Activated CD4-positive, alpha-beta T cell treated with anti-CD3 and anti-CD28 coated beads, Interleukin-2, amount 10 ng/mL, durations not matched to agents 24 days and 14 days (primary cell): ENCODE results near the gene CNTN5. TPM values are rescaled to one million over a fixed set of nuclear protein-coding genes. Genes with fewer than 3 reads are reported as not detected.
"Not testable (repeated sequence)": the region's sequence is repeated elsewhere in the genome, so short reads cannot be mapped to it uniquely, and the experiment has no call there.

Source experiments
- DNase-seq: peaks from one replicate; pipeline ENCODE4 v3.0.0; 2022
- H3K27ac Mint-ChIP-seq: one replicate; pipeline ENCODE4 v1.8.0; 2022; ENCODE audit warnings: mild to moderate bottlenecking, mixed read lengths
- H3K27me3 Mint-ChIP-seq: one replicate; pipeline ENCODE4 v1.8.0; 2022; ENCODE audit warnings: mixed read lengths
- H3K36me3 Mint-ChIP-seq: one replicate; pipeline ENCODE4 v1.8.0; 2022; ENCODE audit warnings: low read depth, mild to moderate bottlenecking, mixed read lengths
- H3K4me1 Mint-ChIP-seq: one replicate; pipeline ENCODE4 v1.8.0; 2021; ENCODE audit warnings: mixed read lengths
- H3K4me3 Mint-ChIP-seq: one replicate; pipeline ENCODE4 v1.8.0; 2022; ENCODE audit warnings: mild to moderate bottlenecking, moderate library complexity, mixed read lengths
- H3K9me3 Mint-ChIP-seq: one replicate; pipeline ENCODE4 v1.8.0; 2021; ENCODE audit warnings: mixed read lengths
- intact Hi-C: fragments of 100-400 bp; cut with micrococcal nuclease; formaldehyde crosslinking; loops from one replicate; pipeline ENCODE4 v1.15.1; 2023
- total RNA-seq: library from RNA; stranded (reverse); gene quantifications from 2 replicates; pipeline ENCODE4 v1.2.3, GENCODE V29; 2022

The CNTN5 gene
- total RNA-seq, 1 donor from 2014 or later, result not detected

DNA sequence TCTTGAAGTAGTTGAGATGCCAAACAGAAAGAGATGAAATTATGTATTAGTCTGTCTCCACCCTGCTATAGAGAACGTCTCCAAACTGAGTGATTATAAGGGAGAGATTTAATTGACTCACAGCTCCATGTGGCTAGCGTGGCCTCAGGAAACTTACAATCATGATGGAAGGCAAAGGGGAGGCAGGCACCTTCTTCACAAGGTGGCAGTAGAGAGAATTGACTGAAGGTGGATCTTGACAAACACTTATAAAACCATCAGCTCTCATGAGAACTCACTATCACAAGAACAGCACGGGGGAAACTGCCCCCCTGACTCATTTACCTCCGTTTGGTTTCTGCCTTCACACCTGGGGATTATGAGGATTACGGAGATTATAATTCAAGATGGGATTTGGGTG, 794.0 kb downstream of the CNTN5 start:
- Mint-ChIP-seq H3K27ac (no peak overlapping the region), H3K27me3 (no peaks in the 10 kb centered on the region), H3K36me3 (no peaks in the 10 kb centered on the region), H3K9me3 (peaks cover 3% of the 10 kb centered on the region), H3K4me3 (no peak overlapping the region), H3K4me1 (no peaks in the 10 kb centered on the region)
- intact Hi-C loops, result no loop called here
- no peak for DNase-seq

DNA sequence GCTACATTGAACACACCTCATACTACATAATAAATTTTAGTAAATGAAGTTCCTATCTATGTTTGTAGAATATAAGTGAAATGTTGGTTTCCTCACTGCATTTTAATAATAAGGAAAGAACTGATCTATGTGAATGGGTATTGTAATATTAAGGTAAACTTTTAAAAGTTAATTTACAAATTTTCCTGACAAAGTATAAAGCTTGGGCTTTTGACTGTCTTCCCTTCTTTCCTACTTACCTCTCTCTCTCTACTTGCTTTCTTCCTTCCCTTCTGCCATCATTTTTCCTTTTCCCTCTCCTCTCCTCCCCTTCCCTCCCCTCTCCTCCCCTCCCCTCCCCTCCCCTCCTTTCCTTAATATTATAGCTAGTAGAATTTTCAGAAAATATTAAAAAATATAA, 798.2 kb downstream of the CNTN5 start:
- no peaks in the 10 kb centered on the region for H3K27me3 Mint-ChIP-seq
- H3K4me1 Mint-ChIP-seq, result no peaks in the 10 kb centered on the region
- H3K36me3 Mint-ChIP-seq, result no peaks in the 10 kb centered on the region
- H3K4me3 Mint-ChIP-seq, result no peak overlapping the region
- DNase-seq, result no peak
- H3K27ac Mint-ChIP-seq, result no peak overlapping the region
- intact Hi-C loops, result no loop called here
- H3K9me3 Mint-ChIP-seq, result peaks cover 3% of the 10 kb centered on the region

- no peaks in the 10 kb centered on the region for H3K36me3 Mint-ChIP-seq
- H3K27me3 Mint-ChIP-seq, result no peaks in the 10 kb centered on the region
- no peak overlapping the region for H3K4me3 Mint-ChIP-seq
- intact Hi-C loops, result no loop called here
- H3K4me1 Mint-ChIP-seq, result no peaks in the 10 kb centered on the region
- DNase-seq, result no peak
- no peak overlapping the region for H3K27ac Mint-ChIP-seq
- H3K9me3 Mint-ChIP-seq, result no peaks in the 10 kb centered on the region
Observed at GRCh38 chr11:99822846-99823565, 802.3 kb downstream of the CNTN5 start.

- H3K36me3 Mint-ChIP-seq, H3K4me3 Mint-ChIP-seq, H3K9me3 Mint-ChIP-seq, H3K4me1 Mint-ChIP-seq, DNase-seq, intact Hi-C loops, H3K27me3 Mint-ChIP-seq, H3K27ac Mint-ChIP-seq: not testable (repeated sequence)
Observed at GRCh38 chr11:99836739-99837138, 816.0 kb downstream of the CNTN5 start.

GRCh38 chr11:99841885-99842284, 821.1 kb downstream of the CNTN5 start:
- H3K9me3 Mint-ChIP-seq, result peaks cover 4% of the 10 kb centered on the region
- DNase-seq, result no peak
- no peaks in the 10 kb centered on the region for H3K4me1 Mint-ChIP-seq
- H3K27me3 Mint-ChIP-seq, result no peaks in the 10 kb centered on the region
- no peak overlapping the region for H3K4me3 Mint-ChIP-seq
- no peak overlapping the region for H3K27ac Mint-ChIP-seq
- no peaks in the 10 kb centered on the region for H3K36me3 Mint-ChIP-seq
- intact Hi-C loops, result no loop called here

GRCh38 chr11:99865951-99866350, 845.2 kb downstream of the CNTN5 start:
- Mint-ChIP-seq H3K4me3 (no peak overlapping the region), H3K27me3 (no peaks in the 10 kb centered on the region), H3K9me3 (peaks cover 4% of the 10 kb centered on the region), H3K36me3 (no peaks in the 10 kb centered on the region), H3K4me1 (no peaks in the 10 kb centered on the region), H3K27ac (no peak overlapping the region)
- intact Hi-C loops, result no loop called here
- DNase-seq, result no peak

DNA sequence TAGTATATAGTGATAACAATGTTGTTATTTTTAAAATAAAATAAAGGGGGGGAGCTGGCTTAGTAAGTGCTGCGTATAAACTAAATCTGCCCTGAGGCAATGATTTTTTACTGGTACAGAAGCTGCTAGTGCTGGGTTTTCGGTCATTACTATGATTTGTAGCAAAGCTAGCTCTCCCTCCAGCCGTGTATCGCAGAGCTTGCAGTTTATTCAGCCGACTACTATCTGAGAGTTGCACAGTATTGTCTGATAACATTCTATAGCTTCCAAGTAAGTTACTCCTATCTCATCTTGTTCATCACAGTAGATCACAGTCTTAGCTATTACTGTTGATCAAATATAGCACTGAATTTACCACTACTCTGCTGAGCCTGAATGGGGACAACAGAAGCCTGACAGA, 860.9 kb downstream of the CNTN5 start:
- no peak overlapping the region for H3K27ac Mint-ChIP-seq
- no peaks in the 10 kb centered on the region for H3K27me3 Mint-ChIP-seq
- no peaks in the 10 kb centered on the region for H3K36me3 Mint-ChIP-seq
- H3K4me1 Mint-ChIP-seq, result no peaks in the 10 kb centered on the region
- no peak overlapping the region for H3K4me3 Mint-ChIP-seq
- DNase-seq, result no peak
- intact Hi-C loops, result no loop called here
- H3K9me3 Mint-ChIP-seq, result peaks cover 9% of the 10 kb centered on the region

- intact Hi-C loops, result no loop called here
- H3K4me1 Mint-ChIP-seq, result no peaks in the 10 kb centered on the region
- peaks cover 5% of the 10 kb centered on the region for H3K9me3 Mint-ChIP-seq
- DNase-seq, result no peak
- no peaks in the 10 kb centered on the region for H3K27me3 Mint-ChIP-seq
- no peak overlapping the region for H3K27ac Mint-ChIP-seq
- no peak overlapping the region for H3K4me3 Mint-ChIP-seq
- H3K36me3 Mint-ChIP-seq, result no peaks in the 10 kb centered on the region
Observed at GRCh38 chr11:99884750-99885149, 864.0 kb downstream of the CNTN5 start.

GRCh38 chr11:99887481-99887880, 866.7 kb downstream of the CNTN5 start:
- Mint-ChIP-seq H3K36me3 (no peaks in the 10 kb centered on the region), H3K27ac (no peak overlapping the region), H3K4me3 (no peak overlapping the region), H3K4me1 (no peaks in the 10 kb centered on the region), H3K27me3 (no peaks in the 10 kb centered on the region), H3K9me3 (peaks cover 13% of the 10 kb centered on the region)
- intact Hi-C loops, result no loop called here
- no peak for DNase-seq

GRCh38 chr11:99893811-99894210, 873.1 kb downstream of the CNTN5 start:
- no peaks in the 10 kb centered on the region for H3K27me3 Mint-ChIP-seq
- H3K4me1 Mint-ChIP-seq, result no peaks in the 10 kb centered on the region
- intact Hi-C loops, result no loop called here
- DNase-seq, result no peak
- no peak overlapping the region for H3K4me3 Mint-ChIP-seq
- H3K9me3 Mint-ChIP-seq, result peaks cover 8% of the 10 kb centered on the region
- H3K36me3 Mint-ChIP-seq, result no peaks in the 10 kb centered on the region
- H3K27ac Mint-ChIP-seq, result no peak overlapping the region

DNA sequence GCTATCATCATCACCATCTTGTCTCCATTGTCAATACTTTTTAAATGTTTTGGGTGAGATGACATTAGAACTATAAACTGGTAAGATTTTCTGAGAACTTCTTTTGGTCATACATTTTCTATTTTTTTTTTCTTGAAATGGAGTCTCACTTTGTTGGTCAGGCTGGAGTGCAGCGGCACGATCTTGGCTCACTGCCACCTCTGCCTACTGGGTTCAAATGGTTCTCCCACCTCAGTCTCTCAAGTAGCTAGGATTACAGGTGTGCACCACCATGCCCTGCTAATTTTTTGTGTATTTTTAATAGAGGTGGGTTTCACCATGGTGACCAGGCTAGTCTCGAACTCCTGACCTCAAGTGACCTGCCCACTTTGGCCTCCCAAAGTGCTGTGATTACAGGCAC, 880.4 kb downstream of the CNTN5 start:
- H3K36me3 Mint-ChIP-seq, result no peaks in the 10 kb centered on the region
- no peaks in the 10 kb centered on the region for H3K27me3 Mint-ChIP-seq
- peaks cover 2% of the 10 kb centered on the region for H3K9me3 Mint-ChIP-seq
- H3K4me3 Mint-ChIP-seq, result no peak overlapping the region
- H3K4me1 Mint-ChIP-seq, result no peaks in the 10 kb centered on the region
- intact Hi-C loops, result no loop called here
- H3K27ac Mint-ChIP-seq, result no peak overlapping the region
- DNase-seq, result no peak

- no peak for DNase-seq
- H3K27me3 Mint-ChIP-seq, result no peaks in the 10 kb centered on the region
- no peaks in the 10 kb centered on the region for H3K4me1 Mint-ChIP-seq
- no peak overlapping the region for H3K4me3 Mint-ChIP-seq
- H3K9me3 Mint-ChIP-seq, result peaks cover 13% of the 10 kb centered on the region
- intact Hi-C loops, result no loop called here
- H3K27ac Mint-ChIP-seq, result no peak overlapping the region
- H3K36me3 Mint-ChIP-seq, result no peaks in the 10 kb centered on the region
Observed at GRCh38 chr11:99911116-99911515, 890.4 kb downstream of the CNTN5 start.

GRCh38 chr11:99916078-99916477, 895.3 kb downstream of the CNTN5 start:
- H3K36me3 Mint-ChIP-seq, result no peaks in the 10 kb centered on the region
- no peak overlapping the region for H3K4me3 Mint-ChIP-seq
- intact Hi-C loops, result no loop called here
- H3K4me1 Mint-ChIP-seq, result no peaks in the 10 kb centered on the region
- peaks cover 10% of the 10 kb centered on the region for H3K9me3 Mint-ChIP-seq
- DNase-seq, result no peak
- no peaks in the 10 kb centered on the region for H3K27me3 Mint-ChIP-seq
- no peak overlapping the region for H3K27ac Mint-ChIP-seq

GRCh38 chr11:99918761-99919160, 898.0 kb downstream of the CNTN5 start:
- no peak overlapping the region for H3K4me3 Mint-ChIP-seq
- H3K4me1 Mint-ChIP-seq, result no peaks in the 10 kb centered on the region
- peaks cover 15% of the 10 kb centered on the region for H3K9me3 Mint-ChIP-seq

DNA sequence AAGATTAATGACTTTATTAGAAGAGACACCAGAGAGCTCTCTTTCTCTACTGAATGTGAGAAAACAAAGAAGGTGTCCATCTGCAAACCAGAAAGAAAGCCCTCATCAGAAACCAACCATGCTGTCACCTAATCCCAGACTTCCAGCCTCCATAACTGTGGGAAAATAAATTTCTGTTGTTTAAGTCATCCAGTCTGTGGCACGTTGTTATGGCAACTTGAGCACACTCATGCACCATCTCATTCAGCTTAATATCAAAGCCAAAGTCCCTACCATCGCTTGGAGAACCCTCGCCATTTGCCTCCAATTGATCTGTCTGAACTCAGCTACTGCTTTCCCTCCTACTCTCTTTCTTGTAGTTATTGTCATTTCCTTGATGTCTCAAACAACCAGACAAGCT, 900.2 kb downstream of the CNTN5 start:
- peaks cover 12% of the 10 kb centered on the region for H3K9me3 Mint-ChIP-seq
- no peaks in the 10 kb centered on the region for H3K4me1 Mint-ChIP-seq
- H3K4me3 Mint-ChIP-seq, result no peak overlapping the region
- intact Hi-C loops, result no loop called here
- no peak overlapping the region for H3K27ac Mint-ChIP-seq
- H3K36me3 Mint-ChIP-seq, result no peaks in the 10 kb centered on the region
- DNase-seq, result no peak
- no peaks in the 10 kb centered on the region for H3K27me3 Mint-ChIP-seq

More at GRCh38 chr11:99918761-99919160, 898.0 kb downstream of the CNTN5 start:
- Mint-ChIP-seq H3K27ac (no peak overlapping the region), H3K36me3 (no peaks in the 10 kb centered on the region), H3K27me3 (no peaks in the 10 kb centered on the region)
- intact Hi-C loops, result no loop called here
- DNase-seq, result no peak
